ENCODE measurements around the gene CCNF.

GRCh38 chr16:2496223-2497115 lies 67.2 kb downstream of the CCNF start:
- TF ChIP-seq EP300 (IDR thresholded peaks at IDR 0.05; ENCODE audit: borderline replicate concordance) (no peak), REST (IDR thresholded peaks at IDR 0.05; ENCODE audit: low read depth) (no peak), TAF1 (IDR thresholded peaks at IDR 0.05; ENCODE audit: low read depth) (no peak), EGR1 (IDR thresholded peaks at IDR 0.05) (no peak), FOXM1 (IDR thresholded peaks at IDR 0.05; ENCODE audit: borderline replicate concordance, low read depth) (no peak)
